GM21576 (cell line): Measurements from ENCODE around the gene TMCO5A.
"Not testable (repeated sequence)": the region's sequence is repeated elsewhere in the genome, so short reads cannot be mapped to it uniquely, and the experiment has no call there.

Source experiments
- ATAC-seq: cut with Tn5 transposase; IDR thresholded peaks from one replicate; pipeline ENCODE4 v1.9.1; 2021; ENCODE audit warnings: mild to moderate bottlenecking, moderate library complexity; ENCODE audit not compliant: unreplicated experiment

TMCO5A gene

DNA sequence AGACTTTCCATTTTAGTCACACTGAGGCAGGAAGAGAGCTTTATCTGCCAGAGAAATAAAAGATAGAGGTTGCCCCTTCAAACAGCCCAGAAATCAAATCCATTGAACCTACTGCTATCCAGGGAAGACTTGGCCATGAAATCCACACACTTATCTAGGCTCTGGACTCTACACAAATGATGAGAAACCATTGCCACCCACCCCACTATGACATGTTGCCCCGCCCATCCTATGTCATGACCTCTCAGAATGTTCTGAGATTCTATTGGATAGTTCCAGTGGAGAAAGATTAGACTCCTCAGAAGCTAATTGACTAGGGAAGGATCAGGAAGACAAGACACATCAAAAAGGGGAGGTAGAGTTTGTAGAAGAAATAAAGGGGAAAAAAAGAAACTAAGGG is at the start of gene TMCO5A:
TSS of gene TMCO5A (plus strand) at position 301 of the 400 bp plus-strand sequence. CDS start 1,684 bp downstream, outside the sequence.
- ATAC-seq = no peak

DNA sequence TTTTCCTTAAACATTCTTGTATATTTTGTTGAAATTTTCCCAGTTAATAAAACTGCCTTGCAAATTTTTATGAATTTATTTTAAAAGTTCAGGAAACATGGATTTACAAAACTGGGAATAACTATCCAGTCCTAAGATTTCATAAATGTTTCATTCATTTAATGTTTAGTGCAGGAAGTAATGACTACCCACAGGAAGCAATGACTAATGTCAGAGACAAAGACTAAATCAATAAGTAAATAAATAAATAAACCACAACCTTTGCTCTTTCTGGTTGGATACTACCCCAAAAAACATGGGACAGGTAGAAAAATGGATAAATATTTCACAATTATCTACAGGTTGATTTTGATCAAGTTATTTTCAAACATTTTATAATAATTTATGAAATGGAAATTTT is 48.8 kb upstream of the TMCO5A start:
- no peak for ATAC-seq

DNA sequence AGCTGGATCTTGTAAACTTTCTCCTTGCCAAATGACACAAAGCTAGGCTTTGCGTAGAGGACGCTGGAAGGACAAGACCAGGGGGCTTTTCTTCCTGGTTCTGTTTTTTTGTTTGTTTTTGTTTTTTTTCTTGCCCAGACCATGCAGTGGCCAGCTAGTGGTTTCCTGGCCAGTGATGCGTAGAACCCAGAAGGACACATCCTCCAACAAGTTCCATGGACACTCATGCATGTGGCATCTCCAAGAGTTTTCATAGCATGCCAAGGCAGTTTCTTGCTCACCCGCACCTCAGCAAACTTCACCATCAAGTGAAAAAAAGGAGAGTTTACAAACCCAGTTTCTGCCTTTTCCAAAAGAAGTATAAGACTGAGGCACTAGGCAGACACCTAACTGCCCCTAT is 46.1 kb upstream of the TMCO5A start:
- ATAC-seq = no peak

DNA sequence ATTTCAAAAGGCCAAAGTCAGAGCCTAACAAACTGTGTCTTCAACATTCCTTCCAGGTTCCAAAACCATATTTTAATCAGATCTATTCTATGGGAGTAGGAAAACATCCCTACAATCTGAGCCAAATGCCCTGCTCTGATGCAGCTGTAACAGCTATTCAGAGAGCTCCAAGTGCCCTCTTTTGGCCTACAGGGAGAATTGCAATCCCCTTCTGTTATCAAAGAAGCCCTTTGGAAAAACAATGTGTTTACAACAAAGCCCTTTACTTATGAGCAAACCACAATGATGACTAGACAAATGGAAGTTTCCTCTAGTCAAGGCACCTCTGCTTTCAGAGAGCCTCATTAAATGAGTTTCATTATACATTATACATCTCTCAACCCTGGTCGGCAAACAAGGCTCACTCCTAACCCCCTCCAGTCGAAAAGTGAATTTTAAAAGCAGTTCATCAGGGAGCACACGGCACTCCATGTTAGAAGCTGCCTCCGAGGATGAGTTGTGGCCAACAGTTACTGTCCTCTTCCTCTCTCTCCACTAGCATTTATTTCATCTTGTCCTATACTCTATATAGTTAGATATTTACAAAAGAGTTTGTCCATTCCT is 42.6 kb upstream of the TMCO5A start:
- ATAC-seq = no peak

DNA sequence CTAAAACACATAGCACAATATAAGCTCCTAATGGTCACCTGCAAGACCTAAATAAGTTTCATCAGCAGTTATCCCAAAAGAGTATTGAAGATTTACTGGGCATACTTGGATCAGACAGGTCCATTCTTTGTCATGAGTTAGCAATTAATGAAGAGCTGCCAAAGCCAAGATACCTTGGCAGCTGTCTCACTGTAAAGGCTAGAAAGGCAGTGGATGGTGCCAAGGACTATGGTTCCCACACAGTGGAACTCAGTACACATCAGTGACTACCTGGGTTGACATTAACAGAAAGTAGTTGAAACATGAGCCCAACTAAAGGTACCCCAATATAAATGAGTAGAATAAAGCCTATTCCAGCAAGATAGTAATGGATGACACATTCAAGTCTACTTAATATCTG is 41.1 kb upstream of the TMCO5A start:
- ATAC-seq = no peak

DNA sequence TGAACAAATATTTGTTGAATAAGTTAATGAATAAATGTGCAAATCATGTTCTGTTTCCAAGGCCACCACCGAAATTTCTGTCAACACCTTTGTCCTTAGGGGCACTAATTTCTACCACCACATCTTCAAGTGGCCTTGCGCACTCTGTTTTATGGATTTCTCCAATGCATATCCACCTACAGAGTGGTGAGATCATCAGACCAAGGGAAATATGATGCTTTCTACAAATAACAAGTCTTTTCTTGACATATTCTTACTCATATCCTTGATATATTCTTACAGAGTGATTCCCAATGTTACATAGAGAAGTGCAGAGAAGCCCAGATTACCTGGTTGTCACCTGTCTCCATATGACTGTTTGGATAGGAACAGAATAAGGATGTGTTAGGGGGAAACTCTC is 36.1 kb upstream of the TMCO5A start:
- no peak for ATAC-seq

DNA sequence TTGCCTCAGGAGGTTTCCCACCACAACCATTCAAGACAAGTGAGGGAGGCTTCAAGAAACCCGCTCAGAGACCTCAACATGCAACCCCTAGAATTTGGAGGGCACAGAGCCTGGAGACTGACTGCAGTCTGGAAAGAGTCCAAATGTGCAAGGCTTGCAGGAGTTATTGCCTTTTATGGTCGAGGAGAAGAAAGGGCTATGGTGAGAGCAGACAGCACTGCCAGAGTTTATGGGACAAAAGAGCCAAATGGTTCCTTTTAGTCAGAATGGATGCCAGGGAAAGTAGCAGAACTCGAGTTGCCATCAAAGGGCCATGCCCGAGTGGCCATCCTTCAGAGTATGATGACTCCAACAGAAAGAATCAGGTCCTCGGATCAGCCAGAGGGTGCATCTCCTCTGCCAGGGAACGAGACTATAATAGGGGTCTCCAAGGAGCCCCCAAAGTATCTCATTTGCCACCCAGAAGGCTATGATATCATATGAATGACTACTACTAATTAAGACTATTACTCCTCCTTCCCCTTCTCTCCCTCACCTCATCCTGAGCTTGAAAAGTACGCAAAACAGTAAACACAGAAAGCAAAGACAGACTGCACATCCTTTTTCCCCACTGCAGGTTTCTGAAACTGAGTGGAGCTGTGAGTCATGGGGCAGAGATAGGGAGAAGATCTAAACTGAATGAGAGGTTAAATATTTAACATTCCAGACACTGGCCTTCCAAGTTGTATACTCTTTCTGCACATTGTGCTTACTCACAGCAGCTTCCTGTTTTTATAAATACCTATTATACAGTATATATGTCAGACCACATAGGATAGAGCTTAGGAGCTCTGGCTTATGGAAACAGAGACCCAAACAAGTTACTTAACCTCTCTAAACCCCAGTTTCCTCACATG is 33.9 kb upstream of the TMCO5A start:
- ATAC-seq = no peak

DNA sequence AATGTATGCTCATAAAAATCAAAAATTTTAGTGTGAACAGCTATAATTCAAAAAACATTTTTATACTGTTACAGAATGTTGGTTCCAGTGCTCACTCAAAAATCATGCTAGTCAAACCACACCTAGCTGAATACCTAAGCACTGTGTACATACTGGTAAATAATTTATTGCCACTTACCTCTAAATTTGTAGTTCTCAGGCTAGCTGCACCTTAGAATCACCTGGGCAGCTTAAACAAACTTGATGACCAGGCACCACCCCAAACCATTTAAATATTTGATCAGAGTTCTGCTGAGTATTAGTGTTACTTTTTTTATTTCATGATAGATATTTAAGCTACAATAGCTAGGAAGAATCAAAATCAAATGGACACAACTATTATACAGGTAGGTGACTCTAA is 32.3 kb upstream of the TMCO5A start:
- ATAC-seq = no peak

DNA sequence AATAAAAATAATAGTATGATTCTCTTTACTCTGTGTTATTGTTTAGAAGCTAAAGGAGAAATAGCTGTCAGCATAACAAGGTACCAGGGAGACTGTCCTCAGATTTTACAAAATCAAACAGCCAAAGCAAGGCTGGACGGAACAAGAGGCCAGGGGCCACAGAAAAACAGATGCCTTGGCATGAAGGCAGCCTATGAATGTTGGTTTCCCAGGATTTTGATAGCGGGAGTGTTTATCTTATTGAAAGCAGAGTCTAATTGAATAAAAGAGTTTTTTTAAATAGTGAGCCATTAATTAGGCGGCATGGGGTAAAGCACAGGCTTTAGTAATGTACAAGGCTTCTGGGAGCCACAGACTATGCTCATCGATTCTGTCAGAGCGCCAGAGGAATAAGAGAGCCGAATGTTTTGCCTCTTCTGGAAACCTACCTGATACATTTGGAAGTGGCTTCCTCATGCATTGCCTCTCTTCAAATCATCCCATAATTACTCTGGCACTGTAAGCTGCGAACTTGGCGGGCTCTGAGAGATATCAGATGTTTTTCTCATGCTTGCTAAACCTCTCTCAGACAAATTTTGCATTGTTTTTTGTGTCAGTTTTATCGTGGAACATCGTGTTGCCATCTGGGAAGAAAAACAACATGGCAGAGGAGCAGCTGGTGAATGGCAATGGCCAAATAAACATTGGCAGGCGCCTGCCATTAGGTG is 30.4 kb upstream of the TMCO5A start:
- ATAC-seq = no peak

DNA sequence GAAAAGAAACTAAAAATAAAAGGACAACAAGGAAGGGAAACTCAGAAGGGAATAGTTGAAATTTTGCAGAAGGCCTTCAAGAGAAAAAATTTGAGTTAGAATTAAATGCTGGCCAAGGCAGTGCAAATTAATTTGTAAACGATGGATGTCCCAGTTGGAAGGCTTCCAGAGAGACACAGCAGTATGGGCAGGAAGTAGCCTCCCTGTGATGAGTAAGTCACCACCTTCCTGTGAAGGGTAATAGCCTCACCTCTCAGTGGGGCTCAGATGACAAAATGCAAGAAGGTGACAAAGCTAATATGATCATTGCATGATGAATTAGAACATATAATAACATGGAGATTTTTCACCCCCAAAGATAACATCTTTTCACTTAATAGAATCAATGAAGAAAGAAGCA is 27.3 kb upstream of the TMCO5A start:
- ATAC-seq = no peak

DNA sequence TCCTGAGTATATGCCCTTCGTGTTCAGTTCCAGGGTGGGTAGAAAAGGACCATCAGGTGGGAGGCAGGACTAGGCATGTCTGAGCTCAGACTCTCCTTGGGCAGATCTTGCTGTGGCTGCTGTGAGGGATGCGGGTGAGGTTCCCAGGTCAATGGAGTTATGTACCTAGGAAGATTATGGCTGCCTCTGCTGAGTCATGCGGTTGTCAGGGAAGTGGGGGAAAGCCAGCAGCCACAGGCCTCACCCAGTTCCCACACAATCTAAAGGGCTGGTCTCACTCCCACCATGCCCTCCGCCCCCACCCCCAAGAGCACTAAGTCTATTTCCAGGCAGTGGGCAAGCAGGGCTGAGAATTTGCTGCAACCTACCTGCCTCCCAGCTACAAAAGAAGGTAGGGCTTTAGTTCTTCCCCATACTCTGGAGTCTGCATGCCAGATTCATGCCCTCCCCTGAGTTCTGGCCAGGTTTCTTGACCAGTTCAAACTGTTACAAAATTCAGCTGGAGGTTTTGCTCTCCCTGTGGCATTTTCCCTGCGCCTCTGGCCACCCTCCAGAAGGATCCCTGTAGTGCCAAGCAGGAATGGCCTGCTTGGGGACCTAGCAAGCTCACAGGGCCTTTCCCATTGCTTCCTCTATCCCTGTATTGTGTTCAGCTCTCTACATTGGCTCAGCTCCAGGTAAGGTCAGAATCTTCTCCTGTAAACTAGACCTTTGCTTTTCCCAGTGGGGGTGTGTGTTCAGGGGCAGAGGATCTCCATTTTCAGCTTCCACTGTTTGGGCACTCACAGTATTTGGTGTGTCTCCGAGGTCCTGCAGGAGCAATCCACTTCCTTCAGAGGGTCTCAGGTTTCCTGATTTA is 12.7 kb upstream of the TMCO5A start:
- no peak for ATAC-seq

DNA sequence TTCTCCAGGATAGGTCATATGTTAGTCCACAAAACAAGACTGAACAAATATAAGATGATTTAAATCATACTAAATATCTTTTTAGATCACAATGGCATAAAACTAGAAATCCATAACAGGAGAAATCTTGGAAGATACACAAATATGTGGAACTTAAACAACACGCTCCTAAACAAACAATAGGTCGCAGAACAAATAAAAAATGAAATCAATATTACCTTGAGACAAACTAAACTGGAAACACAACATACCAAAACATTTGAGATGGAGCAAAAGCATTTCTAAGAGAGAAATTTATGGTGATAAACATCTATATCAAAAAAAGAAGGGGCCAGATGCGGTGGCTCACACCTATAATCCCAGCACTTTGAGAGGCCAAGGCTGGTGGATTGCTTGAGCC is 8.3 kb upstream of the TMCO5A start:
- no peak for ATAC-seq

DNA sequence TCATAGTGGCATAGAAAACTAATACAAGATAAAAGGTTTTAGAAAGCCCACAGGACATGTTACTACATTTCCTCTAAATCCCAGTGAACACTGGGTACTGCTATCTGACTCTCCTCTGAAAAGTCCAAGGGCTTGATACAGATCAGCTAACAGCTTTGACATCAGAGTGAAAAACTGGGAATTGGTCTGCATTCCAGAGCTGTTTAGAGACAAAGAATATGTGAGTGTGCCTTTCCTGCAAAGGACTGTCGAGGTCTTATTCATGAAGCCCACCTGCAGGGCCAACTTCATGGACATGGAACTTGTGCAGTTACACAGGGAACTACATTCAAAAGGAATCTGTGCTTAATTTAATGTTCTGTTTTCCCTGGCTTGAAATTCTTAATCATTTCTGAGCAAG is 5.2 kb upstream of the TMCO5A start:
- no peak for ATAC-seq

DNA sequence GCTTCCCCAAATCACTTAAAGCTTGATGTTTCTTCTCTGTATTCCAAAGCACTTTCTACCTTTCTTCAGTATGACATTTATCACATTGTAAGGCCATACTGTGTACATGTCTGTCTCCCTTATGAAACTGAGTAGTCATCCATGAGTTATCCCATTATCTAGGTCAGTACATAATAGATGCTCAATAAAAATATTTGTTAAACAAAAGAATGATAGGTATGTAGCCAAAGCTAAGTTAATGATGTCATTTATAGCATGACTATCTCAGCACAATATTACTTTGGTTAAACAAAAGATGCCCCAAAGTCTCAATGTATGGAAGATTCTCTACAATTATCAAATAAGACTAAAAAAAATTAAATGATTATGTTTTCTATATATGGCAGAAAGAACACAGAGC is 3.1 kb upstream of the TMCO5A start:
- no peak for ATAC-seq

DNA sequence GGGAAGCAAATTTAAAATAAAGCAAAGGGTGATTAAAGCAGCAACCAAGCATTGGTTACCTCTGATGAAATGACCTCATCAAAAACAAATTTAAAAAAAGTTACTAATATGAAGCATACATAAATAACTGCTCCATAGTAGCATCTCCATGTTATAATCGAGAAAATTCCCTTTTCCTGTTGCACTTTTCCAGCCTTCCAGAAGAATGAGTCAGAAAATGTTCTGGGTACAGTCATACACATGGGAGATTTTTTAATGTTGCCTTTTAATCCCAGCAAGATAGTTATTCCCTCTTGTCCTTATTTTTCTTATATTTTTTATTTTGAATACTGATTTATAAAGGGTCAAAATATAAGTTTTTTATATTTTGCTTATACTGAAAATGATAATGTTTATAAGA is 2.6 kb upstream of the TMCO5A start:
- ATAC-seq = no peak

DNA sequence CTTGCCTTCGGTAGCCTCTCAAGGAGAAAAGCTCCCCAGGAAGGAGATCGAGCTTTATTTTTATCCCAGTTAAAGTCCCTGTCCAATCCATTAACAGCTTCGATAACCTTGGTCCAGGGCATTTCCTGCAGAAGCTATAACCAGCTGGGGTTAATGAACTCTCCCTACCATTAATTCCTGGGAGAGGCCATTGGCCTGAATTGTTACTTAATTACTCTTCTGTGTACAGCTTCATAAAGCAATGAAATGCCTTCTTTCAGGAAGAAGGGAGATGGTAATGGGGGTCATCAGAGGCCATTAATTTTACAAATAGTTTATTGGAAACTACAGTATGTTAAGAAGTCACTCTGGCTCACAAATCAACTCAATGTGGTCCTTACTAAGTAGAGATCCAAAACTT is 1.9 kb upstream of the TMCO5A start:
- ATAC-seq = no peak

DNA sequence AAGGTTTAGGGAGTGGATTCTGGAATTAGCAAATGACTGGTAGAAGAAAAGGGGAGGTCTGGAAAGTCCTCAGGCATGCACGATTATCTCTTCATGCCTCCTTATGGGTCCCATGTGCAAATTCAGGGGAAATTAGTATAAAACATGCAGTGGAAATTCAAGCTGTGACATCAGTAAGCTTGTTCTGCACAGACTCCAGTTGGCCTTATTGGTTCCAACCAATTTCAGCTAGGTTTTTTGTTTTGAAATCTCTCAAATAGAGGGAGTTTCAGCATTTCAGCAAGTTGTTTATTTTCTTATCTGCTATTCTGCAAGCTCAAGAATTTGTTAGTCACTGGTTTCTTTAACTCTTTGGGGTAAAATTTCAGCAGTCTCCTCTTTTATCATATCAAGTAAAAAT is 774 bp upstream of the TMCO5A start:
- no peak for ATAC-seq

DNA sequence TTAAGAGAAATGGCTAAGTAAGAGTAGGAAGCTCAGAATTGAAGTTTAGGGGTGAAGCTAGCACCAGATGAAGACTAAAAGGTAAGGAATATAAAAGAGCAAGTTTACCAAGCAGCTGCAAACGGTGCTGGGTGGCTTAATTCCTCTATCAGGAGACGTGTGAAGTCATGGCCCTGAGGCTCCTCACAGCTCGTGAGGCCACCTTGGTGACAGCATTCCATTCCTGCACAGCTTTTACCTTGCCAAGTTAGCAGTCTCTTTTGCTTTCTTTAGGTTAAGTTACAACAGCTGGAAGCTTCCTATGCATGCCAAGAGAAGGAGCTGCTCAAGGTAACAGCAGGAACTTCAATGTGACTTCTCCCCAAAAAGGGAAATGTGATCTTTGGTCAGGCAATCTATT is 6.4 kb downstream of the TMCO5A start:
- no peak for ATAC-seq

DNA sequence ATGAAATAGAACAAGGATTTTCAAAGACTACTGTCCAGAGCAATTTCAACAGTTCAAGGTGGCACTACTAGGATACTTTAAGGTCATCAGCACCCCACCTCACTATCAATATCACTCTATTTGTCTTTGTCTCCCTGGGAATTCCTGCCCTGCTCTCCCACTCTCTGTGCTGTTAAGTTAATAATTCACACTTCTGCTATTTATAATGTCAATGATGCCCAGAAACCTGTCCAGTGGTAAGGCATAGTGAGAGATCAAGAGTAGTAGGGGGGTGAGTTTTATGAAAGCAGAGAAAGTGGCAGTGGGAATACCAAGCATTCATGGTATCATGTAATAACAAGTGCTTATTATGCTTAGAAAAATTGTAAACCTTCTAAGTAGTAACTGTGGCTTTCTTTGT is 7.3 kb downstream of the TMCO5A start:
- no peak for ATAC-seq

DNA sequence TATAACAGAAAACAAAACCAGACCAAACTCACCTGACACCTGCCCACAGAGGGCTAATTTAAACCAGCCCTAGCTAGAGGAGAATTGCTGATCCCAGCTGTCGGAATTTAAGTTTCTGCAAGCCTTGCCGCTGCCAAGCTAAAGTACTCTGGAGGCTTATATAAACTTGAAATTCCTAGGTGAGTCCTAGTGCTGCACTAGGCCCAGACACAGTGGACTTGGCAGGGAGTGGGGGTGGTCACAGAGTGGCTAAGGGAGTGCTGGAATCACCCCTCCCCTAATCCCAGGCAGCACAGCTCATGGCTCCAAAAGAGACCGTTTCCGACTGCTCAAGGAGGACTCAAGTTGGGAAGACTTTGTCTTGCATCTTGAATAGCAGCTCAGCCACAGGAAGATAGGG is 17.6 kb downstream of the TMCO5A start:
- no peak for ATAC-seq

DNA sequence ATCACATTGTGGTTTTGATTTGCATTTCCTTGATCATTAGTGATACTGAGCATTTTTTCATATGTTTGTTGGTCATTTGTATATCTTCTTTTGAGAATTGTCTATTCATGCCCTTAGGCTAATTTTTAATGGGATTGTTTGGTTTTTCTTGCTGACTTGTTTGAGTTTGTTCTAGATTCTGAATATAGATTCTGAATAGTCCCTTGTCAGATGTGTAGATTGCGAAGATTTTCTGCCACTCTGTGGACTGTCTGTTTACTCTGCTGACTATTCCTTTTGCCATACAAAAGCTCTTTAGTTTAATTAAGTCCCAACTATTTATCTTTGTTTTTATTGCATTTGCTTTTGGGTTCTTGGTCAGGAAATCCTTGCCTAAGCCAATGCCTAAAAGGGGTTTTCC is 26.3 kb downstream of the TMCO5A start:
- not testable (repeated sequence) for ATAC-seq
